ENCODE data around the gene NDUFC1. TPM values are rescaled to one million over a fixed set of nuclear protein-coding genes. Genes with fewer than 3 reads are reported as not detected.

The NDUFC1 gene
- total RNA-seq, 1 experiment from 2014 or later: 59.1 TPM

DNA sequence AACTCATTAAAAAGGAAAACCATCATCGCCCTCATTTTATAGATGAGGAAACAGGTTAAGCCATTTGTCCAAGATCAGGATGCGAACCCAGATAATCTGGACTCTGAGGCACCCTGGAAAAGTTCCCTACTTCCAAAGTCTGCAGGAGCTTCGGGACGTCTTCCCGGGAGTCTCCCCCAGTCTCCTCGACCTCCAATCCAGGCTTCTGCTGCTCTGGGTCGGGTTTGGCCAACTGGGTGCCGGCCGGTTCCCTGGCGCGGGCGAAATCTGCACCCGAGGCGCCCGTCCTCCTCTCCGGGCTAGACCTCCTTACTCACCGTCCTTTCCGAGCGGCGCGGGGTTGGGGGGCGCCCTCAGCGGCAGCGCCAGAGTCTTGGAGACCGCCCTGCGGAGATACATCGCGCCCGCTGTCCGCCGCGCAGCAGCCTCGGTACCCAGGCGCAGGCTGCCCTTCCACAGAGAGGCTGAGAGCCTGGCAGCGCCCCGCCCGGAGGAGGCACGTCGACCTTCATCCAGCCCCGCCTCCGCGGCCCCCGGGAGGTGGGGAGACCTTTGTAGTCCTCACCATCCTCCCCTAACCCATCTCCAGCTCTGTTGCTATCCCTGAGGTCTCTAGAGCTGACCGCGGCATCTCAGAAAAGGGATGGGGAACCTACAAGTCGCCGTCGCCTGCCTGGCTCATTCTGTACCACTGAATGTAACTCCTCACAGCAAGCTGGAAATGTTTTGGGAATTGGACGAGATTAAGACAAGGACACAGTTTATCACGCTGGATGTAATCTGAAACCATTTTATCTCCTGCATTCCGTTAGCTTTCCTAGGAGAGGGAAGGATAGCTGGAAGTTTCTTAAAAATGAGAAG, 22.3 kb downstream of the NDUFC1 start, which contains the start of gene MGARP:
Gene MGARP (minus strand): TSS at position 466 of the 861 bp plus-strand sequence. CDS start 67 bp downstream, at position 399.
- no peak within 1 kb of the TSS for H3K18ac ChIP-seq (ENCODE audit: insufficient read length, low read depth, low read length)
- H3K4me3 Mint-ChIP-seq: peak within 1 kb of the TSS; percentile 69 to 84
- peaks cover 0 to 6% (median 6%) of the 10 kb centered on the region in 3 experiments; a peak in 4 of 7 replicates for H3K36me3 Mint-ChIP-seq (ENCODE audit: insufficient read depth in 1 of 3, low read depth in 3 of 3)
- TF ChIP-seq, protein P1, sequence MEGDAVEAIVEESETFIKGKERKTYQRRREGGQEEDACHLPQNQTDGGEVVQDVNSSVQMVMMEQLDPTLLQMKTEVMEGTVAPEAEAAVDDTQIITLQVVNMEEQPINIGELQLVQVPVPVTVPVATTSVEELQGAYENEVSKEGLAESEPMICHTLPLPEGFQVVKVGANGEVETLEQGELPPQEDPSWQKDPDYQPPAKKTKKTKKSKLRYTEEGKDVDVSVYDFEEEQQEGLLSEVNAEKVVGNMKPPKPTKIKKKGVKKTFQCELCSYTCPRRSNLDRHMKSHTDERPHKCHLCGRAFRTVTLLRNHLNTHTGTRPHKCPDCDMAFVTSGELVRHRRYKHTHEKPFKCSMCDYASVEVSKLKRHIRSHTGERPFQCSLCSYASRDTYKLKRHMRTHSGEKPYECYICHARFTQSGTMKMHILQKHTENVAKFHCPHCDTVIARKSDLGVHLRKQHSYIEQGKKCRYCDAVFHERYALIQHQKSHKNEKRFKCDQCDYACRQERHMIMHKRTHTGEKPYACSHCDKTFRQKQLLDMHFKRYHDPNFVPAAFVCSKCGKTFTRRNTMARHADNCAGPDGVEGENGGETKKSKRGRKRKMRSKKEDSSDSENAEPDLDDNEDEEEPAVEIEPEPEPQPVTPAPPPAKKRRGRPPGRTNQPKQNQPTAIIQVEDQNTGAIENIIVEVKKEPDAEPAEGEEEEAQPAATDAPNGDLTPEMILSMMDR (conservative IDR thresholded peaks at IDR 0.05): no peak
- no peak within 1 kb of the TSS for H2BK20ac ChIP-seq (ENCODE audit: low read depth, low read length, poor library complexity, severe bottlenecking)
- no peak within 1 kb of the TSS for H3K4ac ChIP-seq (ENCODE audit: low read depth, low read length)
- H4K8ac ChIP-seq (replicated peaks; ENCODE audit: insufficient read length, low read depth, low read length): no peak within 1 kb of the TSS
- no peak within 1 kb of the TSS for H2BK12ac ChIP-seq (ENCODE audit: insufficient read length, low read depth, low read length)
- no peaks in the 10 kb centered on the region for H3K79me1 ChIP-seq (ENCODE audit: insufficient read depth, low read depth, low read length, poor library complexity, severe bottlenecking)
- no peaks in the 10 kb centered on the region for H3K9me3 ChIP-seq (ENCODE audit: control insufficient read depth, low read depth, low read length)
- H3K79me2 ChIP-seq (ENCODE audit: insufficient read depth, low read length): no peaks in the 10 kb centered on the region
- H3K23me2 ChIP-seq (ENCODE audit: insufficient read length, low read depth, low read length, poor library complexity, severe bottlenecking): peaks cover 4% of the 10 kb centered on the region
- no peak within 1 kb of the TSS for H3K14ac ChIP-seq (ENCODE audit: insufficient read depth, low read length)
- H3K27me3 Mint-ChIP-seq (ENCODE audit: low read depth): peaks cover 40% of the 10 kb centered on the region
- no peak within 1 kb of the TSS for H3K56ac ChIP-seq (ENCODE audit: insufficient read length, low read depth, low read length)
- H2AFZ ChIP-seq (ENCODE audit: low read length): no peak within 1 kb of the TSS
- H3K4me1 ChIP-seq (ENCODE audit: insufficient read depth, low read length): no peaks in the 10 kb centered on the region
- H2BK5ac ChIP-seq (ENCODE audit: insufficient read length, low read length): no peak within 1 kb of the TSS
- peak; percentile 89 for DNase-seq
- H3K27ac ChIP-seq (ENCODE audit: insufficient read length, low read depth, low read length): no peak within 1 kb of the TSS
- peaks cover 5 to 6% of the 10 kb centered on the region in 2 experiments; a peak in 3 of 5 replicates for H3K9me3 Mint-ChIP-seq
- H3K23ac ChIP-seq (ENCODE audit: insufficient read length, low read depth, low read length): no peak within 1 kb of the TSS
- H3K27ac Mint-ChIP-seq: no peak within 1 kb of the TSS
- H4K20me1 ChIP-seq (ENCODE audit: control insufficient read depth, insufficient read depth, insufficient read length): no peaks in the 10 kb centered on the region
- peak within 1 kb of the TSS; percentile 72 for H3K4me2 ChIP-seq (ENCODE audit: insufficient read depth, insufficient read length, low read length)
- H3K9ac ChIP-seq (ENCODE audit: extremely low read depth, insufficient read length, low read length): peak within 1 kb of the TSS; percentile 10
- no peak within 1 kb of the TSS for H4K91ac ChIP-seq (ENCODE audit: insufficient read length, low read depth, low read length)
- no peak within 1 kb of the TSS for H4K5ac ChIP-seq (ENCODE audit: insufficient read length, low read depth, low read length)
- WGBS (ENCODE audit: extremely low coverage, insufficient read length, low lambda C conversion rate): no CpG with 5 or more reads among the region's 51 CpGs
- H2BK120ac ChIP-seq (ENCODE audit: low read depth, low read length, poor library complexity, severe bottlenecking): no peak within 1 kb of the TSS
- H2BK15ac ChIP-seq (ENCODE audit: low read depth, low read length): no peak within 1 kb of the TSS
- no peak within 1 kb of the TSS for H2AK5ac ChIP-seq (ENCODE audit: insufficient read length, low read length)
- peaks cover 12% of the 10 kb centered on the region; the same call in 1 of the 2 replicates for H3K27me3 ChIP-seq (ENCODE audit: insufficient read depth, low read length)
- H3K4me1 Mint-ChIP-seq: peaks cover 11 to 14% of the 10 kb centered on the region in 2 experiments
- no peak within 1 kb of the TSS for H3T11ph ChIP-seq (ENCODE audit: low read length)

Data from H9 (cell line).